Mesenchymal stem cell (in vitro differentiated cells and primary cell): ENCODE data around the gene SSR4.

Experiments
- DNase-seq: peaks from one replicate; pipeline ENCODE4 v3.0.0-alpha.2; 2013
- H2AFZ ChIP-seq: one replicate; pipeline ENCODE4 v1.6.1; 2013; ENCODE audit warnings: low read depth, mild to moderate bottlenecking, control low read depth, inconsistent platforms, low read length, moderate library complexity
- H2AK5ac ChIP-seq: 2 replicates; pipeline ENCODE4 v1.6.1; 2013; ENCODE audit warnings: low read length, moderate library complexity, mild to moderate bottlenecking, inconsistent platforms; ENCODE audit not compliant: severe bottlenecking
- H2BK120ac ChIP-seq: one replicate; pipeline ENCODE4 v1.6.1; 2013; ENCODE audit warnings: low read depth, mild to moderate bottlenecking, inconsistent platforms, low read length, moderate library complexity
- H2BK12ac ChIP-seq, 2 experiments: one replicate each; pipeline ENCODE4 v1.6.1; 2013; ENCODE audit warnings: inconsistent platforms in 2 of 2, low read length in 2 of 2, mild to moderate bottlenecking in 2 of 2, moderate library complexity in 2 of 2, control low read depth in 1 of 2
- H2BK15ac ChIP-seq: one replicate; pipeline ENCODE4 v1.6.1; 2013; ENCODE audit warnings: mild to moderate bottlenecking, low read depth, inconsistent platforms; ENCODE audit not compliant: poor library complexity, severe bottlenecking
- H2BK5ac ChIP-seq: 2 replicates; pipeline ENCODE4 v1.6.1; 2013; ENCODE audit warnings: low read depth, mild to moderate bottlenecking, low read length, control low read depth, inconsistent platforms; ENCODE audit not compliant: poor library complexity, severe bottlenecking
- H3K14ac ChIP-seq, 2 experiments: one replicate each; pipeline ENCODE4 v1.6.1; 2013; ENCODE audit warnings: inconsistent platforms in 2 of 2, low read length in 2 of 2, control low read depth in 1 of 2, mild to moderate bottlenecking in 1 of 2, moderate library complexity in 1 of 2
- H3K18ac ChIP-seq, 2 experiments: one replicate each; pipeline ENCODE4 v1.6.1; 2013; ENCODE audit warnings: inconsistent platforms in 2 of 2, low read length in 2 of 2, control low read depth in 1 of 2, low read depth in 1 of 2, mild to moderate bottlenecking in 1 of 2
- H3K23ac ChIP-seq, 2 experiments: one replicate each; pipeline ENCODE4 v1.6.1; 2013; ENCODE audit warnings: inconsistent platforms in 2 of 2, low read length in 2 of 2, mild to moderate bottlenecking in 2 of 2, moderate library complexity in 2 of 2, control low read depth in 1 of 2
- H3K27ac ChIP-seq: 2 replicates; pipeline ENCODE4 v1.5.1; 2013; ENCODE audit warnings: mild to moderate bottlenecking, moderate library complexity, low read length, control low read depth, inconsistent platforms; ENCODE audit not compliant: poor library complexity, severe bottlenecking
- H3K27me3 ChIP-seq, 2 experiments: 2 replicates each; pipeline versions ENCODE4 v1.6.1 to v1.7.0; 2013; ENCODE audit warnings: low read length in 2 of 2, mild to moderate bottlenecking in 2 of 2, moderate library complexity in 2 of 2, control low read depth in 1 of 2, inconsistent platforms in 1 of 2; ENCODE audit not compliant: control insufficient read depth in 1 of 2, insufficient read depth in 1 of 2
- H3K36me3 ChIP-seq, 2 experiments: 2 replicates each; pipeline versions ENCODE4 v1.6.1 to v1.7.0; 2013; ENCODE audit warnings: low read length in 2 of 2, control low read depth in 1 of 2, inconsistent platforms in 1 of 2, low read depth in 1 of 2, mild to moderate bottlenecking in 1 of 2; ENCODE audit not compliant: insufficient read depth in 2 of 2, control insufficient read depth in 1 of 2
- H3K4ac ChIP-seq, 2 experiments: one replicate each; pipeline ENCODE4 v1.6.1; 2013; ENCODE audit warnings: inconsistent platforms in 2 of 2, low read length in 2 of 2, mild to moderate bottlenecking in 2 of 2, moderate library complexity in 2 of 2, control low read depth in 1 of 2, low read depth in 1 of 2
- H3K4me1 ChIP-seq: 2 replicates; pipeline ENCODE4 v1.6.1; 2013; ENCODE audit warnings: low read depth, low read length, control low read depth; ENCODE audit not compliant: control insufficient read depth, insufficient read depth
- H3K4me2 ChIP-seq: 2 replicates; pipeline ENCODE4 v1.6.1; 2013; ENCODE audit warnings: low read length, mild to moderate bottlenecking, inconsistent platforms; ENCODE audit not compliant: poor library complexity, severe bottlenecking
- H3K4me3 ChIP-seq, 2 experiments: 2 replicates each; pipeline versions ENCODE4 v1.5.1 to v1.7.0; 2013; ENCODE audit warnings: low read length in 2 of 2, mild to moderate bottlenecking in 2 of 2, control low read depth in 1 of 2, low read depth in 1 of 2; ENCODE audit not compliant: insufficient read depth in 1 of 2
- H3K79me1 ChIP-seq: replicated peaks from 2 replicates; pipeline ENCODE4 v1.6.1; 2013; ENCODE audit warnings: mild to moderate bottlenecking, control low read depth, low read length, inconsistent platforms; ENCODE audit not compliant: poor library complexity, severe bottlenecking
- H3K9ac ChIP-seq: 2 replicates; pipeline ENCODE4 v1.7.0; 2013; ENCODE audit warnings: mild to moderate bottlenecking, low read length, moderate library complexity
- H3K9me3 ChIP-seq: 2 replicates; pipeline ENCODE4 v1.7.0; 2013; ENCODE audit warnings: mild to moderate bottlenecking, low read length; ENCODE audit not compliant: control insufficient read depth
- H4K8ac ChIP-seq: one replicate; pipeline ENCODE4 v1.6.1; 2013; ENCODE audit warnings: inconsistent platforms, mild to moderate bottlenecking, low read length, moderate library complexity
- H4K91ac ChIP-seq: one replicate; pipeline ENCODE4 v1.6.1; 2013; ENCODE audit warnings: mild to moderate bottlenecking, low read length, inconsistent platforms
- WGBS: methylation state at CpG from one replicate; pipeline ENCODE4 v1.1.7; 2013; ENCODE audit warnings: mixed read lengths; 5-methylcytosine and 5-hydroxymethylcytosine counted together

The SSR4 gene

DNA sequence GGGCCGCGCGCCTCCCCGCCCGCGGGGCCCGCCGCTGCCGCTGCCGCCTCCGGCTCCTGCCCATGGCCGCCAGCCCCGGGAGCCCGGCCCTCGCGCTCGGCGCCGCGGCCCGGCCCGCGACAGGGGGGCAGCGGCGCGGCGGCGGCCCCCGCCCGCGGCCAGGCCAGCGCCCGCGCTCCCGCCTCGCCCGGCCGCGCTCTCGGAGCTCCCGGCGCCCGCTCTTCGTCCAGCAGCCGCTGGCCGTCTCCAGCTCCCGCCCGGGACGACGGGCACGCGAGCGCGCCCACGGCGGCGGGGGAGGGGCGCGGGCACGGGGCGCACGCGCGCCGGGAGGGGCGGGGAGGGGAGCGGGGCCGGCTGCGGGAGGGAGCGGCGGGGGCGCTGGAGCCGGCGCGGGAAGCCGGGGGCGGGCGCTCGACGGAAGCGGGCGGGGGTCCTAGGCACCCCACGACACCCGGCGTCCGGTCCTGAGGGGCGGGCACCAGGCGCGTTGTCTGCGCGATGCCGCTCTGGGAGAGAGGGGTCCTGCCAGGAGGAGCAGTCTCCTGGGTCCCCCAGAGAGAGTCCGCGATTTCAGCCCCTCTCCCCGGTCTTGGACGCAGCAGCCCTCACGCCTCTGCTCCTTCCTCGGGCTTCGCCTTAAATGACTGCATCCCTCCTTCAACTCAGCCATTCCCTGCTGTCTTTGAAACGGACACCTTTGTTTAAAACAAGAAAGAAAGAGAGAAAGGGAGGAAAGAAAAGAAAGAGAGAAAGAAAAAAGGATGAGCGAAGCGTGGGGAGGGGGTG, 36.4 kb downstream of the SSR4 start:
- H2AFZ ChIP-seq: no peak overlapping the region
- peak overlapping the region; percentile 39 for H3K4me2 ChIP-seq

DNA sequence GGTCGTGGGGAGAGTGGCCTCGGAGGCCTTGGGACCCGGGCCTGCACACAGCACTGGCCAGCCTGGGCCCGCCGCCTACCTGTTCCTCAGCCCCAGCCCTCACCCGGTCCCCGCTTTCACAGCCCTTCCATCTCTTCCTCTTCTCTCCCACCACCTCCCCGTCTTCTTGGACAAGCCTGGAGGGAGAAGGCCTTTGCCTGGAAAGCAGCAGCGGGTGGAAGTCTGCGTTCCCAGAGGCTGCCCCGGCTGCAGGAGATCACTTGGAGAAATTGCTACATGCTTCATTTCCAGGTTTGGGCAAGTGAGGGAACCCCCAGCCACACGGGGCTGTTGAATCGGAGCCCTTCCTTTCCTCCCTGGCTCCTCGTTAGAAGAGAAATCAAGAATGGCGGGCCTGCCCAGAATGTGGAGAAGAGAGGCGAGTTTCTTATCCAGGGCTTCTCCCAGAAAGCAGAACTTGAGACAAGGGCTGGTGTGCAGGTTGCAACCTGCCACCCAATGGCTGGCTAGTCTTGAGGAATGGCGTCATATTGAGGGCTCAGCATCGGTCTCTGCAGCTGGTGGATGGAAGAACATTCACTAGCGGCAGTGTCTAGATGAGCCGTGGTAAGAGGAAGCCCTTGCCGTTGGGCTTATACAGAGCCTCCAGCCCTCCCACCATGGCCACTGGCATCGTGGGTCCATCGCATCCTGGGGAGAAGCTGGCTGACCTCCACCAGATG, 37.1 kb downstream of the SSR4 start:
- Histone ChIP-seq H3K4ac (no peak overlapping the region), H3K9me3 (peaks cover 8% of the 10 kb centered on the region), H3K23ac (no peak overlapping the region), H2AK5ac (no peak overlapping the region), H3K36me3 (no peaks in the 10 kb centered on the region), H2BK15ac (no peak overlapping the region), H3K4me3 (no peak overlapping the region), H3K9ac (no peak overlapping the region), H2BK120ac (no peak overlapping the region), H3K4me2 (no peak overlapping the region), H4K8ac (no peak overlapping the region), H3K14ac (no peak overlapping the region), H2AFZ (no peak overlapping the region), H3K4me1 (peaks cover 18% of the 10 kb centered on the region), H3K79me1 (no peaks in the 10 kb centered on the region), H3K18ac (no peak overlapping the region), H3K27me3 (peaks cover 42 to 70% of the 10 kb centered on the region in 2 experiments), H2BK12ac (no peak overlapping the region), H3K27ac (no peak overlapping the region), H4K91ac (no peak overlapping the region), H2BK5ac (no peak overlapping the region)
- 74% methylated on average over 17 of the region's 23 CpGs for WGBS
- DNase-seq: no peak

More for the DNA sequence above, 36.4 kb downstream of the SSR4 start:
- no peak overlapping the region for H2BK5ac ChIP-seq
- no peak overlapping the region for H2BK15ac ChIP-seq
- H3K4ac ChIP-seq: no peak overlapping the region
- WGBS: 19% methylated on average over 3 of the region's 102 CpGs
- no peak overlapping the region for H3K18ac ChIP-seq
- peaks cover 42 to 74% of the 10 kb centered on the region in 2 experiments for H3K27me3 ChIP-seq
- H3K4me3 ChIP-seq: no peak overlapping the region
- no peak overlapping the region for H3K27ac ChIP-seq
- peaks cover 18% of the 10 kb centered on the region for H3K4me1 ChIP-seq
- no peak overlapping the region for H2AK5ac ChIP-seq
- H3K9me3 ChIP-seq: peaks cover 8% of the 10 kb centered on the region
- no peak overlapping the region for H3K14ac ChIP-seq
- no peak overlapping the region for H3K9ac ChIP-seq
- H2BK120ac ChIP-seq: no peak overlapping the region
- H3K79me1 ChIP-seq: no peaks in the 10 kb centered on the region
- no peak overlapping the region for H2BK12ac ChIP-seq
- no peak overlapping the region for H4K8ac ChIP-seq
- H4K91ac ChIP-seq: no peak overlapping the region
- DNase-seq: no peak
- H3K23ac ChIP-seq: no peak overlapping the region
- H3K36me3 ChIP-seq: no peaks in the 10 kb centered on the region

GRCh38 chrX:153832728-153833127, 38.3 kb downstream of the SSR4 start:
- Histone ChIP-seq H3K18ac (no peak overlapping the region), H3K27ac (no peak overlapping the region), H3K9me3 (peaks cover 8% of the 10 kb centered on the region), H2AFZ (no peak overlapping the region), H2BK12ac (no peak overlapping the region), H3K4me3 (no peak overlapping the region), H3K14ac (no peak overlapping the region), H3K4me1 (peaks cover 18% of the 10 kb centered on the region), H2BK120ac (no peak overlapping the region), H3K4me2 (no peak overlapping the region), H4K91ac (no peak overlapping the region), H3K4ac (no peak overlapping the region), H3K23ac (no peak overlapping the region), H2AK5ac (no peak overlapping the region), H3K27me3 (peaks cover 41 to 67% of the 10 kb centered on the region in 2 experiments), H3K79me1 (no peaks in the 10 kb centered on the region), H3K36me3 (no peaks in the 10 kb centered on the region), H2BK15ac (no peak overlapping the region), H3K9ac (no peak overlapping the region), H2BK5ac (no peak overlapping the region), H4K8ac (no peak overlapping the region)
- DNase-seq: no peak
- WGBS: 78% methylated on average over 10 of the region's 10 CpGs

DNA sequence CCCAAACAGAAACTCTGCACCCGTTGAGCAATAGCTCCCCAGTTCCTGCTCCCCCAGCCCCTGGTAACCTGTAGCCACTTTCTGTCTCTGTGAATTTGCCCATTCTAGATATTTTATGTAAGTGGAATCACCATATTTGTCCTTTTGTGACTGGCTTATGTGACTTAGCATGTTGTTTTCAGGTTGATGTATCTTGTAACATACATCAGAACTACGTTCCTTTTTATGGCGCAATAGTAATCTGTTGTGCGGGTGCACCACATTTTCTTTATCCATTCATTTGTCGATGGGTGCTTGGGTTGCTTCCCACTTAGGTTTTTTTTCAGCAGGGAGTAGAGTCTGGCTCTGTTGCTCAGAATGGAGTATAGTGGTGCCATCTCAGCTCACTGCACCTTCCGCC, 42.5 kb downstream of the SSR4 start:
- Histone ChIP-seq H3K4ac (no peak overlapping the region), H3K9ac (no peak overlapping the region), H2BK15ac (no peak overlapping the region), H3K36me3 (no peaks in the 10 kb centered on the region), H2AK5ac (no peak overlapping the region), H3K4me3 (no peak overlapping the region), H3K14ac (no peak overlapping the region), H3K4me2 (no peak overlapping the region), H2BK120ac (no peak overlapping the region), H3K9me3 (peaks cover 4% of the 10 kb centered on the region), H3K23ac (no peak overlapping the region), H2BK5ac (no peak overlapping the region), H3K4me1 (no peaks in the 10 kb centered on the region), H3K18ac (no peak overlapping the region), H2BK12ac (no peak overlapping the region), H3K27me3 (peaks cover 17 to 77% of the 10 kb centered on the region in 2 experiments), H4K91ac (no peak overlapping the region), H3K79me1 (no peaks in the 10 kb centered on the region), H4K8ac (no peak overlapping the region), H2AFZ (no peak overlapping the region), H3K27ac (no peak overlapping the region)
- no peak for DNase-seq
- WGBS: 85% methylated on average over 2 of the region's 6 CpGs
